ENCODE measurements around the gene DCAF11. TPM values are rescaled to one million over a fixed set of nuclear protein-coding genes. Genes with fewer than 3 reads are reported as not detected.
"Not testable (repeated sequence)": the region's sequence is repeated elsewhere in the genome, so short reads cannot be mapped to it uniquely, and the experiment has no call there.

The DCAF11 gene
- total and polyA plus RNA-seq, 3 donors from 2014 or later: 67.6 to 77.4 (median 68.0) TPM

GRCh38 chr14:24100197-24100981 lies 14.2 kb upstream of the DCAF11 start:
- intact Hi-C loops (cut with DNase I; ENCODE audit: low total_unique reads): no loop called here
- TF ChIP-seq CTCF (IDR thresholded peaks at IDR 0.05): no peak
- no peak for TF ChIP-seq POLR2A (IDR thresholded peaks at IDR 0.05)
- Histone ChIP-seq H3K27ac (no peak overlapping the region), H3K4me1 (no peaks in the 10 kb centered on the region), H3K36me3 (ENCODE audit: low read depth, missing control alignments) (no peaks in the 10 kb centered on the region), H3K27me3 (no peaks in the 10 kb centered on the region), H3K9me3 (no peaks in the 10 kb centered on the region), H3K4me3 (no peak overlapping the region)
- WGBS, 2 donors: 80 to 90% methylated on average over 4 of the region's 4 CpGs
- no peak for DNase-seq

GRCh38 chr14:24100982-24101494 lies 13.5 kb upstream of the DCAF11 start:
- intact Hi-C loops (cut with DNase I; ENCODE audit: low total_unique reads): no loop called here
- WGBS, 2 donors: 94 to 100% methylated on average over 3 of the region's 3 CpGs
- TF ChIP-seq POLR2A (IDR thresholded peaks at IDR 0.05): no peak
- no peak for TF ChIP-seq CTCF (IDR thresholded peaks at IDR 0.05)
- H3K36me3 ChIP-seq (ENCODE audit: low read depth, missing control alignments): no peaks in the 10 kb centered on the region
- H3K27me3 ChIP-seq: no peaks in the 10 kb centered on the region
- H3K27ac ChIP-seq: no peak overlapping the region
- H3K9me3 ChIP-seq: no peaks in the 10 kb centered on the region
- no peaks in the 10 kb centered on the region for H3K4me1 ChIP-seq
- no peak overlapping the region for H3K4me3 ChIP-seq
- no peak for DNase-seq

- no peak for DNase-seq
- no peak overlapping the region for H3K4me3 ChIP-seq
- H3K27ac ChIP-seq: no peak overlapping the region
- H3K9me3 ChIP-seq: no peaks in the 10 kb centered on the region
- intact Hi-C loops (cut with DNase I; ENCODE audit: low total_unique reads): no loop called here
- no peaks in the 10 kb centered on the region for H3K27me3 ChIP-seq
- no peaks in the 10 kb centered on the region for H3K36me3 ChIP-seq (ENCODE audit: low read depth, missing control alignments)
- WGBS, 2 donors: 79 to 94% methylated on average over 7 of the region's 7 CpGs
- TF ChIP-seq POLR2A (IDR thresholded peaks at IDR 0.05) (no peak), CTCF (IDR thresholded peaks at IDR 0.05) (no peak)
- H3K4me1 ChIP-seq: no peaks in the 10 kb centered on the region
Observed at GRCh38 chr14:24102357-24103048, 12.1 kb upstream of the DCAF11 start.

- no peaks in the 10 kb centered on the region for H3K27me3 ChIP-seq
- no peak overlapping the region for H3K27ac ChIP-seq
- intact Hi-C loops (cut with DNase I; ENCODE audit: low total_unique reads): no loop called here
- no peak for DNase-seq
- WGBS, 2 donors: 94 to 97% methylated on average over 7 to 13 of the region's 13 CpGs
- H3K36me3 ChIP-seq (ENCODE audit: low read depth, missing control alignments): no peaks in the 10 kb centered on the region
- H3K4me1 ChIP-seq: no peaks in the 10 kb centered on the region
- TF ChIP-seq POLR2A (IDR thresholded peaks at IDR 0.05) (no peak), CTCF (IDR thresholded peaks at IDR 0.05) (no peak)
- H3K9me3 ChIP-seq: no peaks in the 10 kb centered on the region
- H3K4me3 ChIP-seq: no peak overlapping the region
Observed at GRCh38 chr14:24103451-24103850, 11.1 kb upstream of the DCAF11 start.

GRCh38 chr14:24105609-24106239 lies 8.9 kb upstream of the DCAF11 start:
- H3K9me3 ChIP-seq; H3K4me1 ChIP-seq; H3K27me3 ChIP-seq; H3K27ac ChIP-seq; intact Hi-C loops (cut with DNase I; ENCODE audit: low total_unique reads); DNase-seq; H3K4me3 ChIP-seq; H3K36me3 ChIP-seq (ENCODE audit: low read depth, missing control alignments): not testable (repeated sequence)
- WGBS, 2 donors: 94 to 96% methylated on average over 8 of the region's 8 CpGs
